Right renal pelvis (tissue), 4 donors: ENCODE data around the gene ARGLU1. TPM values are rescaled to one million over a fixed set of nuclear protein-coding genes. Genes with fewer than 3 reads are reported as not detected.

Experiments used
- DNase-seq, 4 donors: peaks; one replicate each; pipeline ENCODE4 v3.0.0-alpha.2; 2013; ENCODE audit warnings: low read depth in 4 of 4, low spot score in 3 of 4, missing footprints in 1 of 4
- polyA plus RNA-seq, 4 donors: library from polyadenylated mRNA; unstranded; fragments of 120-200 nt; gene quantifications; one replicate each; pipeline ENCODE4 v1.2.1, GENCODE V29; 2013; ENCODE audit not compliant: insufficient read length in 4 of 4

The ARGLU1 gene
- polyA plus RNA-seq, 4 donors, result 291 to 325 (median 311) TPM

- no peak for DNase-seq
Measured at GRCh38 chr13:106527445-106527801, 40.5 kb downstream of the ARGLU1 start.

GRCh38 chr13:106526738-106527444 is 41.0 kb downstream of the ARGLU1 start:
- no peak for DNase-seq

DNA sequence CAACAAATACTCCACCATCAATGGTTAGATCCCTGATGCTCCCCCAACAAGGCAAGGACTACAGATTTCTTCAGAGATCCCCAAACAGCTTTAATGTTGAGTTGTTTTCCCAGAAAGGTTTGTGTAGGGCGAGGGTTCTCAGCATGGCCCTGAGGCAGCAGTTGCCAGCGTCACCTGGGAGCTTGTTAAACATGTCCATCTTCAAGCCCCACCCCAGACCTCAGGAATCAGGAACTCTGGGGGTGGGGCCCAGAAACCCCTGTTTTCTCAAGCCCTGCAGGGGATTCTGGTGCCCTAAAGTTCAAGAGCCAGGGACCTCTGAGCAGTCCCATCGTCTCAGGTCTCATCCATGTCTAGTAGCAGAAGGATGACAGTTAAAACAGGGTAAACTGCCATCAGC is 42.1 kb downstream of the ARGLU1 start:
- DNase-seq, result no peak

DNA sequence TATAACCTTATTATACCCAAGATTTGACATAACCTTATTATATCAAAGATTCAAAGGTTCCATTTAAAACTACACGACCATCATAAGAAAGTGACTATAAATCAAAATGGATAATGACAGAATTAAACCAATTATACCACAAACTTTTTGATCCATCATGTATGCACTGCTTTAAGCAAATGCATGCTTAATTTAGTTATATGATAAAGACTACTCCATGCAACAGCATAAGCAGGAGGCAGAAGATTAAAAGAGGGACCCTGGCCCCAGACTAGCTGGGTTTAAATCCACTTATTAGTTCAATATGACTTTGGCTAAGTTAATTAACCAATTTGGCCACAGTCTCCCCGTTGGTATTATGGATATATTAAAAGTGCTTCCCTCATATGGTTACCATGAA is 43.8 kb downstream of the ARGLU1 start:
- no peak for DNase-seq

DNA sequence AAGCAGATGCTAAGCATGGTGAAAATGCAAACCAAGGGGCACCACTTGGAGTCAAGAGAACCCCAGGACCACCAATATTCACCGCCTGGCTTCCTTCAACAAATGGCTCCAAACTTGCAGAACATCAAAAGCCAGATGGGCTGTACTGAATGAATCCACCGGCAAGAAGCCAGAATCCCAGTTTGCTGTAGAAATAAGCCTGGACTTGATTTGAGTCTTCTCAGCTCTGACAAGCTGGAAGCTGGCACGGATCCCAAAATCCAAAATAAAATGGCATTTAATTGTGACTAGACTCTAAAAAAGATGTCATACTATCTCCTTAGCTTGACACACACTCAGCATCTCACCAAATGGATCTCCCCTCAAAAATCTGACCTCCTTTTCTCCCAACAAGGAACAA is 44.4 kb downstream of the ARGLU1 start:
- no peak for DNase-seq

DNA sequence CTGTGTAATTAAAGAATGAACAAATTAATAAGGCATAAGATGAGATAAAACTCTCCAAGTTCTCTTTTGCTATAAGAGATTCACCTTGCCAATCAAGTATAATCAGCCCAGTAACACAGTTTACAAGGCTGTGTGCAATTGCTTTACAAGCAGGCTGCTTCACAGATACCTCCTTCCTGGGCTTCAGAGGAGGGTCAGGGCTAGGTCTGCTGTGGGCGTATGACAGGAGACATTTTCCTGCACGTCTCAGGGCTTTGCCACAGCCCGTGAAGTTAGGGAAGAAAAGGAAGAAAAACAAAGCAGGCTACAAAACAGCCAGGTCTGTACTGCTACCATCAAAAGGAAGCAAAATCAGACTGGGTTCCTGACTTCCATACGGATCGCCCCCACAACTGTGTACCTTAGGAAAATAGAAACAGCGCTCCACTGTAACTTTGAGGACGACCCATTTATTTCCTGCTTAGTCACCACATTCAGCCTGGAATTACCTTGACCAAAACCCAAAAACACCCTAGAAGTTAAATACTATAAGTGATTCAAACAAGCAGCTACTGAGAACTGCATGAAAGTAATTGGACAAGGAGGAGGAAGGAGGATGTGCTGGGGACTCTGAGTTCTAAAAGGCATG is 44.9 kb downstream of the ARGLU1 start:
- DNase-seq, result no peak

DNA sequence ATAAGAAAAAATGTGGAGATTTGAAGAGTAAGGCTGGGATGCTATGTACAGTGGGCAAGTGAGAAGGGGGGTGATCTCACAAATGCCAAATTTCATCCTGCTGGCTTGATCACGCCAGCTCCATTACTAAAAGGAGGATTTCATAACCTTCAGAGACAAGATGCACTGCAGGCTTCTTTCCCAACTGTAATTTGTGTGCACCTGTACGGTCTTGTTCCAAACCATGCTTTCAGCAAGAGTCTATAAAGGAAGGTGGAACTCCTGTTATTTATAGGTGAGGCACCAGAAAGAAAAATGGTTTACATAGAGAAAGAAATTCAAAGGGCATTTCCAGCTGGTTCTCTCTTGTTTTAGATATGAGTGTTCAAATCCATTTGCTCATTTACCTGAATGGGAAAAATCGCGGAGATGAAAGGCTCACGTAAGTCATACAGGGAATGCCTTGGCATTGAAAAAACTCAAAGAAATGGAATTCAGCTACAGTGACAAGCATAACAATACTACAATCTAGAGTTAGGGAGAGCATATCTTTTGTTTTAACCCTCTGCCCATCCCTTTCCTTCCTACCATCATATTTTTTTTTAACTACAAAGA is 45.7 kb downstream of the ARGLU1 start:
- no peak for DNase-seq

- no peak for DNase-seq
Measured at GRCh38 chr13:106521095-106521799, 46.7 kb downstream of the ARGLU1 start.

DNA sequence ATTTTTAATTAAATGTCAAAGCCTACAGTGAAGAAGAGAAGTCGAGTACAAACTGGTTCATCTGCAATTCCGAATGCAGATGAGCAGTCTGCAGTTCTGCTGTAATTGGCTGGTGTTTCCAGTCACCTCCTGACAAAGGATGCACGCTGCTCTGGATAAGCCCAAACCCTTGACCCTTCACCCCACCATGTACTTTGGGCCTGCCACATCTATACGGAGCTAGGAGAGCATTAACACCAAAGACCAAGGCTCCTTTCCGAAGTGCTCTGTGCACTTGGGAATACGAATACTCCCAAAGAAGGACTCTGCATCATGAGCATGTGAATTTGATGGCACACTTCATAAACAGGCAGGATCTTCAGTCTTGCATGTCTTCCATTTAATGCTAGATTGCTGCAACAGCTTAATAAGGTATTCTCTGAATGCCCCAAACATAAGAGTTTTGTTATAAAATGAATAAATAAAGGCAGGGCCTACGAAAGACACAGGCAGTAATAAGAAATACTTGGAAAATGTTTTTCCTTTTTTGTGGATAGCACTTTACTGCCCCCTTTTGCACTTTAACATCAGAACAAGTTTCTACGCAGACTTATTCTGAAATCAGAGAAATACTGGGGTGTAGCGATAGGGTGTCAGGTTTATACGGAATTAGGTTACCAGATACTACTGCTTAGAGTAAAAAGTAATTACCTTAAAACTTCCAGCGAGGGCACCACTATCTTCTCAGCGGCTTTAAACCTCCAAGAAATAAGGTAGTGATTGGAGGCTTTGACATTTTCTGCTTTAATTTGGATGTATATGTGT is 47.5 kb downstream of the ARGLU1 start:
- DNase-seq, result no peak

DNA sequence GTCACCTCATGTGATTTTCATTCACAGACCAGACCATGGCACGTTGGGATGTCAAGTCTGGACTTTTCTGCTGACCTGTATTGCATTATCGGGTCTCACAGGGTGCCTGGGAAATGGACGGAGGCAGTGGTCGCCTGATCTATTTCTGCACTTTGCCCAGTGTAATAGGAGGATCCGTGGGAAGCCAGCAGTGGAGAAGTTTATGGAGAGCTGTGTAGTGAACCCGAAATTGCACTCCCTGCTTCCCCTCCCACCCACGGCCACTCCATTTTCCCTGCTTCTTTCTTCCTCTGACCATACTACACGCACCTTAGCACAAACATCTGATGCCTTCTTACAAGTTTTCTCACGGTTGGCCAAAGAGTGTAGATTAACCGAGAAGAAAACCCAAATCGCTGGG is 49.4 kb downstream of the ARGLU1 start:
- no peak for DNase-seq

GRCh38 chr13:106517109-106517847 is 50.7 kb downstream of the ARGLU1 start:
- no peak for DNase-seq

DNA sequence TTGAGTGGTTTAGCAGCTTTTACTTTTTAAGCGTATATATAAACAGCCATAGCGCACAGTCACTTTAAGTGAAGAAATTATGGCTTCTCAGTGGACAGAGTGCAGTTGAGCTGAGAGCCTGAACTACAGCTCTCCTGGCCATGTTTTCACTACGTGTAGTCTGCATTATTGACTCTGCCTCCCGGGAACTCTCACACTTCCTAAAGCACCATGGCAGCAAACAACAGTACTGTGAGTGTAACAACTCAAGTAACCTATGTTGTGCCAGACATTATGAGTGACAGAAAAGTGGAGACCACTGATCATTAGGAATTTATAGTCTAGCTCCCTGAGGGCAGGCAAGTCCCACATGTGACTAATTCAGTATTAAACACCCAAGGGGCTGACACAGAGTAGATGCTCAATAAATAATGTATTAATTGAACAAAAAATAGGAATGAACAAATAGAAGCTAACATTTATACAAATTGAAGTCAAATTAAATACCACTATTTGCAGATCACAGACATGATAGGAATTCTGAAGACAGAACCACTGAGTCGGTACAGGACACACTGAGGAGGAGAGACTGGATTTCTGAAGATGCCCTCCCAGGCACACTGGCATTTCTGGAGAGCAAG is 52.2 kb downstream of the ARGLU1 start:
- DNase-seq, result no peak

DNA sequence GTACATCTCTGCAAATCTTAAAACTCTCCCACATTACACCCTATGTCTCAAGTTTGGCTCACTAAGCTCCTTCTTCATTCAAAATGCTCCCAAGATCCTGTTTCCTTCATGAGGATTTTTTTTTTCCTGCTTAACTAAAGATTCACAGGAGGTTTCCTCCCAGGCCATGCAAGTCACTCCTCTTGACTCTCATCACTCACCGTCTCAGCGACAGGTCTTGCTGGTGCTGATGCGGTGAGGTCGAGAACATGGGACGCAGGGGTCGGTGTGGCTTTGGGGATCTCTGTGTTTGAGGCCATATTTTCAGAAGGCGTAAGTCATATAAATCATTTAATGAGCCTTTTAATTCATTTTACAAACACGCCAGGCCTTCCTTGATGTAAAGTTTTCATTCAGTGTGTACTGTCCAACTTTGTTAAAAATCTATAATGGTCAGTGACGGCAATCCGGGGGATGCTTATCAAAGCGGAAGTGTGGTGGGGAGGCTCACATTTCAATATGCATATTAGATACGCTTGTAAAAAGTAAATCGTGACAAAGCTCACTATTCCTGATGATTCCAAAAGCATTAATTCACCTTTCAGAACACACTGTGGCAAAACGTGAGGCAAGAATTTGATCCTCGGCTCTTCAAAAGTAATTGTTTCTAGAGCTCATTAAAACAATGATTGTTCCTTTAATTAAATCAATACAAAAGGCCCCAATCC is 52.9 kb downstream of the ARGLU1 start:
- DNase-seq, result no peak

DNA sequence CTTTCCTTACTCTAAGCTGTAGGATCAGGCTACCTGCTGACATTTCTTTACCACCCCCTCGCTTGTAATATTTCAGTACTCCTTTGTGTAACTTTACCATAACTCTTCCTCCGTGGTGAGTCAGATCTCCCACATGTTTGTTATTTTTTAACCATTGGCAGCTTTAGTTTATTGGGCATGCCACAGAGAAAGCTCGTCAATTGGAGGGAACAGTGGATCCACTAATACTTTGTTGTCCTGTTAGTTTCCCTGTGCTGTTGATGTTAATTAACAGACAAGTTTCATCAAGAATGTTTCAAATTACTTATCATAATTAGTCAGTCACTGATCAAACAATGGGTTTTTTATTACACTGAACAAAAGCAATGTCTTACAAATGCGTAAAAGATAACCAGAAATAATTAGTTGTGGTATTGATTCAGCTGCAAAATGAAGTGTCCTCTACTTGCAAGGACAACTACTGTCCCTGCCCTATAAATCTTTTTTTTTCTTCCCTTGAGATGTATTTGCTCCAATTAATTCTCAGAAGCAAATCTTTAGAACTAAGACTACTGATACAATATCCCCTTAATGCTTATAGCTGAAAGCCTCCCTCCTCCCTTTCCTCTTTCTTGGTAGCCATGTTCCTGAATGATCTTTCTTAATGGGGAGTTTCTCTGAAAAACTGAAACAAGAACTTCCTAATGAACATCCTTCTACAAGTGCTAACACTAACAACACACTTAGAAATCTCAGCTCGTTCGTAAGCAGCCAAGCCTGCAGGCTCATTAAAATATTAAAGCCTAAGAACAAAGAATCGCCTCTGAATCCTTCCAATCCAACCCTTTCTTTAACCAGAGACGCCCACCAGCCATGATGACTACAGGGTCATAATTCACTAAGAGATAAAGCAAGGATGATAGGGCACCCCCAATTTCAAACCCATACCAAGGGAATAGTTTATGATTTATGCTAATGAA is 54.6 kb downstream of the ARGLU1 start:
- no peak for DNase-seq

- no peak for DNase-seq
Measured at GRCh38 chr13:106507560-106508274, 60.2 kb downstream of the ARGLU1 start.

- DNase-seq, result no peak
Measured at GRCh38 chr13:106506286-106506685, 61.7 kb downstream of the ARGLU1 start.

DNA sequence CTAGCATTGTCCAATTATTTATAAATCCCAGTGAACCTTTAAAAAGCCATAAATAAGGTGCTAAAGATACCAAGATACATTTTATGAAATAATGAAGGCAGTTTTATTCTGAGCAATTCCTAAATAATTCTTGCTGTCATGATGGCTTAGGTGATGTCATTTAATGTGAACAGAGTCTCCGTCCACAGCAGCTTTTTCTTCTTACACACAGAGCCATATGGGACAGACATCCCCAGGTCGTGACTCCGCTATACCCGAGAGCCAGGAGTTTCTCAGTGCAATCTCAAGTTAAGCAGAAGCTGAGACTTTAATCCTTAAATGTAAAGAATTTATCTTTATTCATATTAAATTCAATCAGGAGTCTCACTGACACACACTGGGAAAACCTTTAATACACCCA is 62.2 kb downstream of the ARGLU1 start:
- no peak for DNase-seq
